C4-2B (cell line): Measurements from ENCODE around the gene PHOSPHO2.

Source experiments
- ZFX ChIP-seq: fragments of 450-650 bp; IDR thresholded peaks from 2 replicates; pipeline ENCODE4 v1.6.1; 2017
- TF ChIP-seq, protein P1 (sequence below): fragments of 450-650 bp; conservative IDR thresholded peaks from 2 replicates; pipeline ENCODE4 v1.5.1; 2017; ENCODE audit warnings: mild to moderate bottlenecking

- TF ChIP-seq, protein P1, sequence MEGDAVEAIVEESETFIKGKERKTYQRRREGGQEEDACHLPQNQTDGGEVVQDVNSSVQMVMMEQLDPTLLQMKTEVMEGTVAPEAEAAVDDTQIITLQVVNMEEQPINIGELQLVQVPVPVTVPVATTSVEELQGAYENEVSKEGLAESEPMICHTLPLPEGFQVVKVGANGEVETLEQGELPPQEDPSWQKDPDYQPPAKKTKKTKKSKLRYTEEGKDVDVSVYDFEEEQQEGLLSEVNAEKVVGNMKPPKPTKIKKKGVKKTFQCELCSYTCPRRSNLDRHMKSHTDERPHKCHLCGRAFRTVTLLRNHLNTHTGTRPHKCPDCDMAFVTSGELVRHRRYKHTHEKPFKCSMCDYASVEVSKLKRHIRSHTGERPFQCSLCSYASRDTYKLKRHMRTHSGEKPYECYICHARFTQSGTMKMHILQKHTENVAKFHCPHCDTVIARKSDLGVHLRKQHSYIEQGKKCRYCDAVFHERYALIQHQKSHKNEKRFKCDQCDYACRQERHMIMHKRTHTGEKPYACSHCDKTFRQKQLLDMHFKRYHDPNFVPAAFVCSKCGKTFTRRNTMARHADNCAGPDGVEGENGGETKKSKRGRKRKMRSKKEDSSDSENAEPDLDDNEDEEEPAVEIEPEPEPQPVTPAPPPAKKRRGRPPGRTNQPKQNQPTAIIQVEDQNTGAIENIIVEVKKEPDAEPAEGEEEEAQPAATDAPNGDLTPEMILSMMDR: no peak
- TF ChIP-seq ZFX: no peak
Measured at GRCh38 chr2:169705927-169706326, 11.7 kb downstream of the PHOSPHO2 start.
